ENCODE measurements around the gene RHBDL1. TPM values are rescaled to one million over a fixed set of nuclear protein-coding genes. Genes with fewer than 3 reads are reported as not detected.
A peak's percentile ranks its signal among the peaks of the same experiment; 100 is the strongest.

Gene RHBDL1
- total RNA-seq, 2 donors from 2014 or later = 0.67 to 1.3 TPM

GRCh38 chr16:662095-662494, 13.4 kb upstream of the RHBDL1 start:
- H3K4me1 ChIP-seq = peaks cover 0 to 15% of the 10 kb centered on the region in 2 donors
- no peaks in the 10 kb centered on the region for H3K9me3 ChIP-seq
- H3K27me3 ChIP-seq = no peaks in the 10 kb centered on the region
- no peaks in the 10 kb centered on the region for H3K36me3 ChIP-seq
- no peak for DNase-seq (ENCODE audit: low spot score)
- no peak overlapping the region for H3K27ac ChIP-seq
- no peak overlapping the region for H3K4me3 ChIP-seq
- no peak for TF ChIP-seq CTCF (IDR thresholded peaks at IDR 0.05)

- Histone ChIP-seq H3K4me1 (peaks cover 0 to 20% of the 10 kb centered on the region in 2 donors), H3K27me3 (no peaks in the 10 kb centered on the region), H3K36me3 (no peaks in the 10 kb centered on the region), H3K9me3 (no peaks in the 10 kb centered on the region), H3K27ac (no peak overlapping the region), H3K4me3 (no peak overlapping the region)
- no peak for DNase-seq (ENCODE audit: low spot score)
- TF ChIP-seq CTCF (IDR thresholded peaks at IDR 0.05) = no peak
Measured at GRCh38 chr16:662597-662996, 12.9 kb upstream of the RHBDL1 start.

- peaks cover 23% of the 10 kb centered on the region for H3K36me3 ChIP-seq
- H3K27me3 ChIP-seq = no peaks in the 10 kb centered on the region
- peaks cover 0 to 24% of the 10 kb centered on the region in 2 donors for H3K4me1 ChIP-seq
- no peak overlapping the region for H3K4me3 ChIP-seq
- DNase-seq (ENCODE audit: low spot score) = no peak
- no peak for TF ChIP-seq CTCF (IDR thresholded peaks at IDR 0.05)
- H3K9me3 ChIP-seq = no peaks in the 10 kb centered on the region
- no peak overlapping the region for H3K27ac ChIP-seq
Measured at GRCh38 chr16:666572-666971, 8.9 kb upstream of the RHBDL1 start.

- Histone ChIP-seq H3K9me3 (no peaks in the 10 kb centered on the region), H3K4me1 (peaks cover 0 to 23% of the 10 kb centered on the region in 2 donors), H3K36me3 (peaks cover 30% of the 10 kb centered on the region), H3K27me3 (no peaks in the 10 kb centered on the region), H3K4me3 (peak overlapping the region in 1 of 2 donors; percentile 100), H3K27ac (peak overlapping the region; percentile 90 to 92)
- no peak for TF ChIP-seq CTCF (IDR thresholded peaks at IDR 0.05)
- no peak for DNase-seq (ENCODE audit: low spot score)
Measured at GRCh38 chr16:667113-667779, 8.2 kb upstream of the RHBDL1 start.

- Histone ChIP-seq H3K27ac (peak within 1 kb of the TSS; percentile 90 to 92), H3K27me3 (no peaks in the 10 kb centered on the region), H3K9me3 (no peaks in the 10 kb centered on the region), H3K4me1 (peaks cover 0 to 23% of the 10 kb centered on the region in 2 donors), H3K36me3 (peaks cover 37% of the 10 kb centered on the region), H3K4me3 (peak within 1 kb of the TSS; percentile 99 to 100)
- TF ChIP-seq CTCF (IDR thresholded peaks at IDR 0.05) = peak; percentile 96 to 97
- peak; percentile 91 for DNase-seq (ENCODE audit: low spot score)
Measured at GRCh38 chr16:667780-668518, 7.5 kb upstream of the RHBDL1 start, which contains the start of gene RHOT2. TSS of gene RHOT2 (plus strand) at chr16:668132. CDS start at chr16:668200, 68 bp downstream.

All from right atrium auricular region (tissue), 2 donors.